Measurements from ENCODE around the gene TSPAN4.

The TSPAN4 gene

GRCh38 chr11:877565-877964 is 34.9 kb downstream of the TSPAN4 start:
- DNase-seq: peak; percentile 75
- Histone ChIP-seq H4K8ac (ENCODE audit: low read depth, low read length) (no peak overlapping the region), H3K4me1 (ENCODE audit: control insufficient read depth, low read depth, low read length) (no peaks in the 10 kb centered on the region)

GRCh38 chr11:880447-880846 is 37.8 kb downstream of the TSPAN4 start:
- Histone ChIP-seq H4K5ac (ENCODE audit: low read length) (no peak overlapping the region), H3K4me1 (ENCODE audit: control insufficient read depth, low read depth, low read length) (no peaks in the 10 kb centered on the region), H3K27me3 (ENCODE audit: insufficient read depth, low read length, poor library complexity) (no peaks in the 10 kb centered on the region), H3K4me3 (ENCODE audit: low read length) (no peak overlapping the region), H3K27ac (ENCODE audit: low read depth, low read length) (no peak overlapping the region), H3K36me3 (ENCODE audit: control insufficient read depth, insufficient read depth, low read length) (peaks cover 6% of the 10 kb centered on the region), H3K79me1 (ENCODE audit: low read length) (no peaks in the 10 kb centered on the region), H2BK5ac (ENCODE audit: low read length) (no peak overlapping the region), H3K4me2 (ENCODE audit: low read length) (no peak overlapping the region), H4K8ac (ENCODE audit: low read depth, low read length) (no peak overlapping the region), H3K23ac (ENCODE audit: low read length) (no peak overlapping the region), H2AK5ac (ENCODE audit: low read length) (no peak overlapping the region), H2BK120ac (ENCODE audit: low read depth, low read length) (no peak overlapping the region), H3K79me2 (ENCODE audit: control insufficient read depth, insufficient read depth, low read length) (no peaks in the 10 kb centered on the region), H3K56ac (ENCODE audit: low read length) (no peak overlapping the region), H2BK15ac (replicated peaks; ENCODE audit: low read depth) (no peak overlapping the region), H3K9ac (ENCODE audit: low read length) (no peak overlapping the region), H3K4ac (ENCODE audit: low read depth, low read length) (no peak overlapping the region), H3K18ac (ENCODE audit: low read length) (no peak overlapping the region)
- no peak for DNase-seq
- WGBS (ENCODE audit: extremely low coverage, insufficient coverage, low lambda C conversion rate): no CpG with 5 or more reads among the region's 14 CpGs

More at GRCh38 chr11:877565-877964, 34.9 kb downstream of the TSPAN4 start:
- Histone ChIP-seq H2BK5ac (ENCODE audit: low read length) (no peak overlapping the region), H3K4me2 (ENCODE audit: low read length) (no peak overlapping the region), H3K4me3 (ENCODE audit: low read length) (no peak overlapping the region), H2BK15ac (replicated peaks; ENCODE audit: low read depth) (no peak overlapping the region), H3K9ac (ENCODE audit: low read length) (no peak overlapping the region), H3K18ac (ENCODE audit: low read length) (no peak overlapping the region), H2BK120ac (ENCODE audit: low read depth, low read length) (no peak overlapping the region), H2AK5ac (ENCODE audit: low read length) (no peak overlapping the region), H3K4ac (ENCODE audit: low read depth, low read length) (no peak overlapping the region), H3K36me3 (ENCODE audit: control insufficient read depth, insufficient read depth, low read length) (peaks cover 6% of the 10 kb centered on the region), H3K27ac (ENCODE audit: low read depth, low read length) (no peak overlapping the region), H3K23ac (ENCODE audit: low read length) (no peak overlapping the region), H3K79me1 (ENCODE audit: low read length) (no peaks in the 10 kb centered on the region), H3K27me3 (ENCODE audit: insufficient read depth, low read length, poor library complexity) (no peaks in the 10 kb centered on the region), H4K5ac (ENCODE audit: low read length) (no peak overlapping the region), H3K79me2 (ENCODE audit: control insufficient read depth, insufficient read depth, low read length) (no peaks in the 10 kb centered on the region), H3K56ac (ENCODE audit: low read length) (no peak overlapping the region)
- WGBS (ENCODE audit: extremely low coverage, insufficient coverage, low lambda C conversion rate): no CpG with 5 or more reads among the region's 11 CpGs

GRCh38 chr11:882596-882995 is 39.9 kb downstream of the TSPAN4 start:
- Histone ChIP-seq H3K18ac (ENCODE audit: low read length) (no peak overlapping the region), H3K4me3 (ENCODE audit: low read length) (no peak overlapping the region), H2BK15ac (replicated peaks; ENCODE audit: low read depth) (no peak overlapping the region), H3K56ac (ENCODE audit: low read length) (no peak overlapping the region), H3K79me2 (ENCODE audit: control insufficient read depth, insufficient read depth, low read length) (no peaks in the 10 kb centered on the region), H3K4me1 (ENCODE audit: control insufficient read depth, low read depth, low read length) (no peaks in the 10 kb centered on the region), H2AK5ac (ENCODE audit: low read length) (no peak overlapping the region), H3K23ac (ENCODE audit: low read length) (no peak overlapping the region), H4K5ac (ENCODE audit: low read length) (no peak overlapping the region), H3K27me3 (ENCODE audit: insufficient read depth, low read length, poor library complexity) (no peaks in the 10 kb centered on the region), H3K27ac (ENCODE audit: low read depth, low read length) (no peak overlapping the region), H3K36me3 (ENCODE audit: control insufficient read depth, insufficient read depth, low read length) (peaks cover 6% of the 10 kb centered on the region), H2BK120ac (ENCODE audit: low read depth, low read length) (no peak overlapping the region), H4K8ac (ENCODE audit: low read depth, low read length) (no peak overlapping the region), H3K4ac (ENCODE audit: low read depth, low read length) (no peak overlapping the region), H2BK5ac (ENCODE audit: low read length) (no peak overlapping the region), H3K79me1 (ENCODE audit: low read length) (no peaks in the 10 kb centered on the region), H3K9ac (ENCODE audit: low read length) (no peak overlapping the region), H3K4me2 (ENCODE audit: low read length) (no peak overlapping the region)
- no CpG with 5 or more reads among the region's 14 CpGs for WGBS (ENCODE audit: extremely low coverage, insufficient coverage, low lambda C conversion rate)
- DNase-seq: no peak

- no peaks in the 10 kb centered on the region for H3K27me3 ChIP-seq (ENCODE audit: insufficient read depth, low read length, poor library complexity)
- no peaks in the 10 kb centered on the region for H3K79me2 ChIP-seq (ENCODE audit: control insufficient read depth, insufficient read depth, low read length)
- H2AK5ac ChIP-seq (ENCODE audit: low read length): no peak overlapping the region
- H3K4me2 ChIP-seq (ENCODE audit: low read length): no peak overlapping the region
- H3K4ac ChIP-seq (ENCODE audit: low read depth, low read length): no peak overlapping the region
- H3K36me3 ChIP-seq (ENCODE audit: control insufficient read depth, insufficient read depth, low read length): peaks cover 8% of the 10 kb centered on the region
- H3K23ac ChIP-seq (ENCODE audit: low read length): no peak overlapping the region
- no peaks in the 10 kb centered on the region for H3K79me1 ChIP-seq (ENCODE audit: low read length)
- no peak overlapping the region for H3K4me3 ChIP-seq (ENCODE audit: low read length)
- H3K56ac ChIP-seq (ENCODE audit: low read length): no peak overlapping the region
- H3K9ac ChIP-seq (ENCODE audit: low read length): no peak overlapping the region
- H3K4me1 ChIP-seq (ENCODE audit: control insufficient read depth, low read depth, low read length): no peaks in the 10 kb centered on the region
- DNase-seq: no peak
- H2BK5ac ChIP-seq (ENCODE audit: low read length): no peak overlapping the region
- no peak overlapping the region for H2BK120ac ChIP-seq (ENCODE audit: low read depth, low read length)
- H2BK15ac ChIP-seq (replicated peaks; ENCODE audit: low read depth): no peak overlapping the region
- no peak overlapping the region for H3K27ac ChIP-seq (ENCODE audit: low read depth, low read length)
- no peak overlapping the region for H3K18ac ChIP-seq (ENCODE audit: low read length)
- no peak overlapping the region for H4K8ac ChIP-seq (ENCODE audit: low read depth, low read length)
- no CpG with 5 or more reads among the region's 10 CpGs for WGBS (ENCODE audit: extremely low coverage, insufficient coverage, low lambda C conversion rate)
- H4K5ac ChIP-seq (ENCODE audit: low read length): no peak overlapping the region
Observed at GRCh38 chr11:883527-883926, 40.9 kb downstream of the TSPAN4 start.

- no peak overlapping the region for H3K27ac ChIP-seq (ENCODE audit: low read depth, low read length)
- H3K36me3 ChIP-seq (ENCODE audit: control insufficient read depth, insufficient read depth, low read length): peaks cover 4% of the 10 kb centered on the region
- WGBS (ENCODE audit: extremely low coverage, insufficient coverage, low lambda C conversion rate): no CpG with 5 or more reads among the region's 16 CpGs
- no peak overlapping the region for H4K5ac ChIP-seq (ENCODE audit: low read length)
- no peak overlapping the region for H2AK5ac ChIP-seq (ENCODE audit: low read length)
- no peak overlapping the region for H3K4me3 ChIP-seq (ENCODE audit: low read length)
- H3K56ac ChIP-seq (ENCODE audit: low read length): no peak overlapping the region
- H2BK5ac ChIP-seq (ENCODE audit: low read length): no peak overlapping the region
- no peak for DNase-seq
- H2BK120ac ChIP-seq (ENCODE audit: low read depth, low read length): no peak overlapping the region
- no peak overlapping the region for H3K4me2 ChIP-seq (ENCODE audit: low read length)
- no peak overlapping the region for H2BK15ac ChIP-seq (replicated peaks; ENCODE audit: low read depth)
- no peak overlapping the region for H3K23ac ChIP-seq (ENCODE audit: low read length)
- H3K79me1 ChIP-seq (ENCODE audit: low read length): no peaks in the 10 kb centered on the region
- no peak overlapping the region for H4K8ac ChIP-seq (ENCODE audit: low read depth, low read length)
- no peak overlapping the region for H3K4ac ChIP-seq (ENCODE audit: low read depth, low read length)
- no peaks in the 10 kb centered on the region for H3K27me3 ChIP-seq (ENCODE audit: insufficient read depth, low read length, poor library complexity)
- no peaks in the 10 kb centered on the region for H3K4me1 ChIP-seq (ENCODE audit: control insufficient read depth, low read depth, low read length)
- no peak overlapping the region for H3K9ac ChIP-seq (ENCODE audit: low read length)
- H3K18ac ChIP-seq (ENCODE audit: low read length): no peak overlapping the region
- H3K79me2 ChIP-seq (ENCODE audit: control insufficient read depth, insufficient read depth, low read length): no peaks in the 10 kb centered on the region
Observed at GRCh38 chr11:884578-885070, 42.0 kb downstream of the TSPAN4 start.

GRCh38 chr11:886568-886967 is 43.9 kb downstream of the TSPAN4 start:
- Histone ChIP-seq H3K79me2 (ENCODE audit: control insufficient read depth, insufficient read depth, low read length) (no peaks in the 10 kb centered on the region), H3K56ac (ENCODE audit: low read length) (no peak overlapping the region), H3K4me2 (ENCODE audit: low read length) (no peak overlapping the region), H4K8ac (ENCODE audit: low read depth, low read length) (no peak overlapping the region), H3K4me1 (ENCODE audit: control insufficient read depth, low read depth, low read length) (no peaks in the 10 kb centered on the region), H2BK5ac (ENCODE audit: low read length) (no peak overlapping the region), H3K27me3 (ENCODE audit: insufficient read depth, low read length, poor library complexity) (no peaks in the 10 kb centered on the region), H2BK120ac (ENCODE audit: low read depth, low read length) (no peak overlapping the region), H3K23ac (ENCODE audit: low read length) (no peak overlapping the region), H4K5ac (ENCODE audit: low read length) (no peak overlapping the region), H3K36me3 (ENCODE audit: control insufficient read depth, insufficient read depth, low read length) (peaks cover 2% of the 10 kb centered on the region), H3K79me1 (ENCODE audit: low read length) (no peaks in the 10 kb centered on the region), H3K4me3 (ENCODE audit: low read length) (no peak overlapping the region), H2BK15ac (replicated peaks; ENCODE audit: low read depth) (no peak overlapping the region), H3K9ac (ENCODE audit: low read length) (no peak overlapping the region), H3K4ac (ENCODE audit: low read depth, low read length) (no peak overlapping the region), H2AK5ac (ENCODE audit: low read length) (no peak overlapping the region), H3K18ac (ENCODE audit: low read length) (no peak overlapping the region), H3K27ac (ENCODE audit: low read depth, low read length) (no peak overlapping the region)
- DNase-seq: no peak
- WGBS (ENCODE audit: extremely low coverage, insufficient coverage, low lambda C conversion rate): no CpG with 5 or more reads among the region's 17 CpGs

Measured in mesendoderm (in vitro differentiated cells).